Sigmoid colon (tissue), 7 donors: Measurements from ENCODE around the gene NPFFR1. TPM values are rescaled to one million over a fixed set of nuclear protein-coding genes. Genes with fewer than 3 reads are reported as not detected.
"Not testable (repeated sequence)": the region's sequence is repeated elsewhere in the genome, so short reads cannot be mapped to it uniquely, and the experiment has no call there.

ENCODE experiments used
- DNase-seq: peaks from one replicate; pipeline ENCODE4 v3.0.0-alpha.2; 2019
- H3K27ac ChIP-seq, 4 donors: fragments of 200-600 bp; sonication (generic); one replicate each; pipeline ENCODE4 v1.5.1; 2016 to 2019; ENCODE audit warnings: mild to moderate bottlenecking in 1 of 4
- H3K27me3 ChIP-seq, 3 donors: fragments of 200-600 bp; sonication (generic); one replicate each; pipeline ENCODE4 v1.5.1; 2019; ENCODE audit warnings: mild to moderate bottlenecking in 1 of 3
- H3K36me3 ChIP-seq, 4 donors: fragments of 200-600 bp; sonication (generic); one replicate each; pipeline ENCODE4 v1.5.1; 2016 to 2019
- H3K4me1 ChIP-seq, 4 donors: fragments of 200-600 bp; sonication (generic); one replicate each; pipeline ENCODE4 v1.5.1; 2017 to 2019
- H3K4me3 ChIP-seq, 4 donors: fragments of 200-600 bp; sonication (generic); one replicate each; pipeline ENCODE4 v1.5.1; 2017 to 2019; ENCODE audit warnings: mild to moderate bottlenecking in 2 of 4, moderate library complexity in 1 of 4
- H3K9me3 ChIP-seq, 4 donors: fragments of 200-600 bp in 3 of 4; sonication (generic) in 3 of 4; one replicate each; pipeline versions ENCODE4 v1.5.1 to v1.6.1; 2013 to 2019
- EP300 ChIP-seq, 4 donors: sonication (generic); formaldehyde crosslinking; IDR thresholded peaks; one replicate each; pipeline ENCODE4 v1.6.1; 2017; ENCODE audit warnings: antibody characterized with exemption in 4 of 4
- POLR2A ChIP-seq, 2 donors: fragments of 450-650 bp; IDR thresholded peaks; one replicate each; pipeline ENCODE4 v1.6.1; 2016; ENCODE audit warnings: antibody characterized with exemption in 2 of 2, mild to moderate bottlenecking in 2 of 2, moderate library complexity in 2 of 2
- POLR2AphosphoS5 ChIP-seq, 4 donors: sonication (generic); formaldehyde crosslinking; IDR thresholded peaks; one replicate each; pipeline ENCODE4 v1.6.1; 2017; ENCODE audit warnings: antibody characterized with exemption in 4 of 4
- WGBS, 2 donors: extraction: QIAGEN DNeasy Blood & Tissue Kit; methylation state at CpG; one replicate each; pipeline ENCODE4 v1.1.7; 2013; 5-methylcytosine and 5-hydroxymethylcytosine counted together
- intact Hi-C: fragments of 100-400 bp; cut with DNase I; formaldehyde crosslinking; loops from one replicate; pipeline ENCODE4 v1.15.1; 2023
- polyA plus RNA-seq, 3 donors: library from polyadenylated mRNA; stranded (reverse); fragments of 200-250 nt; gene quantifications; one replicate each; pipeline ENCODE4 v1.2.3, GENCODE V29; 2013
- total RNA-seq, 4 donors: library from RNA; depleted of rRNA; stranded (reverse); fragments of >200 nt; gene quantifications; one replicate each; pipeline ENCODE4 v1.1.0, GENCODE V29; 2016
- TF ChIP-seq, protein P1 (sequence below), 4 experiments: fragments of 450-650 bp in 3 of 4; fragments of 200-600 bp in 1 of 4; IDR thresholded peaks; one replicate each; pipeline ENCODE4 v1.5.1; 2016 to 2019; ENCODE audit warnings: antibody characterized with exemption in 4 of 4, mild to moderate bottlenecking in 3 of 4, moderate library complexity in 2 of 4
- donor health status: healthy with polysubstance abuse.
- donor health status: Bipolar disorder and iron deficiency.
- donor health status: healthy.

NPFFR1 gene
- total and polyA plus RNA-seq, 7 donors: under 0.01 to 0.44 (median under 0.01) TPM; not detected in 4

DNA sequence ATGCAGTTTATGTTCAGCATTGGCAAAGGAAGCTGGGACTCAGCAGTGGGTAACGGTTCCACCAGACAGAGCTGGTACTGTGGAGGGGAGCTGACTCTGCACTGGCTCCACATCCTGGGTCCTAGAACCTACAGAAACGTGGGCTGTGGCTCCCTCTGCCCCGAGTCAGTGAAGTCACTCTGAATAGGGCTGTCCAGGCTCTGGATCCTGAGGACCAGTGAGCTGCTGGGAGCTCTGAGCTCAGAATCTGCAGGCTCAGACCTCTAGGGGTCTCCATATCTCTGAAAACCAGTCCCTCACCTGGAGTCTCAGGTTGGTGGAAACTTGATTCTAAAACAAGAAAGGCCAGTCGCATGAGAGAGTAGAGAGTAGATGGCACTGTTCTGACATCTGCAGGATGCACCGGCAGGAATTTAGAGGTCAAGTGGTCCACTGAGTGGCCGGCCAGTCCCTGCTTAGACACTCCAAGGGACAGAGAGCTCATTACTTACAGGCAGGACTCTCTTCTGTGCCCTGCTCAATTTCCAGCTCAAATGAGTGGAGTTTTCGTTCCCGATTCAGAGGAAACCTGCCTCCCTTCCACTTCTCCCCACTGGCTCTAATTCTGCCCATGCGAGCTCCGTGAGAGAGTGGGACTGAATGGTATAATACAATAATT is 18.6 kb downstream of the NPFFR1 start:
- Histone ChIP-seq H3K4me1 (peaks cover 0 to 5% (median 0%) of the 10 kb centered on the region in 4 donors), H3K27ac (no peak overlapping the region), H3K27me3 (peaks cover 0 to 3% (median 0%) of the 10 kb centered on the region in 3 donors), H3K9me3 (no peaks in the 10 kb centered on the region), H3K36me3 (no peaks in the 10 kb centered on the region), H3K4me3 (no peak overlapping the region)
- intact Hi-C loops: no loop called here
- 54 to 55% methylated on average over 10 of the region's 10 CpGs for WGBS, 2 donors
- no peak for DNase-seq
- no peak for TF ChIP-seq POLR2A (IDR thresholded peaks at IDR 0.05)
- no peak for TF ChIP-seq EP300 (IDR thresholded peaks at IDR 0.05)
- TF ChIP-seq, protein P1, sequence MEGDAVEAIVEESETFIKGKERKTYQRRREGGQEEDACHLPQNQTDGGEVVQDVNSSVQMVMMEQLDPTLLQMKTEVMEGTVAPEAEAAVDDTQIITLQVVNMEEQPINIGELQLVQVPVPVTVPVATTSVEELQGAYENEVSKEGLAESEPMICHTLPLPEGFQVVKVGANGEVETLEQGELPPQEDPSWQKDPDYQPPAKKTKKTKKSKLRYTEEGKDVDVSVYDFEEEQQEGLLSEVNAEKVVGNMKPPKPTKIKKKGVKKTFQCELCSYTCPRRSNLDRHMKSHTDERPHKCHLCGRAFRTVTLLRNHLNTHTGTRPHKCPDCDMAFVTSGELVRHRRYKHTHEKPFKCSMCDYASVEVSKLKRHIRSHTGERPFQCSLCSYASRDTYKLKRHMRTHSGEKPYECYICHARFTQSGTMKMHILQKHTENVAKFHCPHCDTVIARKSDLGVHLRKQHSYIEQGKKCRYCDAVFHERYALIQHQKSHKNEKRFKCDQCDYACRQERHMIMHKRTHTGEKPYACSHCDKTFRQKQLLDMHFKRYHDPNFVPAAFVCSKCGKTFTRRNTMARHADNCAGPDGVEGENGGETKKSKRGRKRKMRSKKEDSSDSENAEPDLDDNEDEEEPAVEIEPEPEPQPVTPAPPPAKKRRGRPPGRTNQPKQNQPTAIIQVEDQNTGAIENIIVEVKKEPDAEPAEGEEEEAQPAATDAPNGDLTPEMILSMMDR (IDR thresholded peaks at IDR 0.05): no peak
- TF ChIP-seq POLR2AphosphoS5 (IDR thresholded peaks at IDR 0.05): no peak

GRCh38 chr10:70260734-70261133 is 23.1 kb downstream of the NPFFR1 start:
- no peak for TF ChIP-seq POLR2A (IDR thresholded peaks at IDR 0.05)
- no peak for TF ChIP-seq POLR2AphosphoS5 (IDR thresholded peaks at IDR 0.05)
- TF ChIP-seq, protein P1 (IDR thresholded peaks at IDR 0.05): no peak
- TF ChIP-seq EP300 (IDR thresholded peaks at IDR 0.05): no peak
- no peak overlapping the region for H3K27ac ChIP-seq
- H3K36me3 ChIP-seq: no peaks in the 10 kb centered on the region
- no peak overlapping the region for H3K4me3 ChIP-seq
- intact Hi-C loops: no loop called here
- H3K4me1 ChIP-seq: peaks cover 0 to under 1% (median 0%) of the 10 kb centered on the region in 4 donors
- DNase-seq: no peak
- H3K27me3 ChIP-seq: peaks cover 0 to 14% (median 6%) of the 10 kb centered on the region in 3 donors
- H3K9me3 ChIP-seq: no peaks in the 10 kb centered on the region
- WGBS, 2 donors: 77 to 94% methylated on average over 3 of the region's 3 CpGs

DNA sequence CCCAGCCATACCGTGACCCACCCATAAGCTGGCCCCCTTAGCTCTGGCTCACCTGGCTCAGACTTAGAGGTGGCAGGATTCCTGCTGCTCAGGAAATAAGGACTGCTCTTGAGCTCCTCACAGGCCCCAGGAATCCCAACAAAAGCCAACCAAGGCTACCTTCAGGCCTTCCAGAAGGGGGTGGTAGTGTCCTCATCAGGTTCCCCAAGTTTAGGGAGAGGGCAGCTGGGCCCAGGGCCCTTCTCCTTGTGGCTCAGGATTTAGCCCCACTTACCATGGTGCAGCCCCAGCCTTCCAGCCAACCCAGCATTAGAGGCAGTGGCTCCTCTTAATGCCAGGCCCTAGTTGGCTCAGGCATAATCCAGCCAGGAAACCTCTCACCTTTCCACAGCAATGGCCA is 23.5 kb downstream of the NPFFR1 start:
- intact Hi-C loops: no loop called here

GRCh38 chr10:70258216-70258615 is 25.6 kb downstream of the NPFFR1 start:
- 83 to 90% methylated on average over 1 of the region's 1 CpG for WGBS, 2 donors
- intact Hi-C loops: no loop called here

More for the DNA sequence above, 23.5 kb downstream of the NPFFR1 start:
- Histone ChIP-seq H3K4me1 (peaks cover 0 to 5% (median 4%) of the 10 kb centered on the region in 4 donors), H3K27me3 (peaks cover 4 to 19% (median 11%) of the 10 kb centered on the region in 3 donors), H3K27ac (no peak overlapping the region), H3K4me3 (no peak overlapping the region), H3K9me3 (no peaks in the 10 kb centered on the region), H3K36me3 (no peaks in the 10 kb centered on the region)
- no peak for TF ChIP-seq POLR2AphosphoS5 (IDR thresholded peaks at IDR 0.05)
- WGBS, 2 donors: 91 to 94% methylated on average over 1 of the region's 1 CpG
- DNase-seq: no peak

GRCh38 chr10:70257816-70258215 is 26.0 kb downstream of the NPFFR1 start:
- H3K36me3 ChIP-seq, intact Hi-C loops, H3K4me3 ChIP-seq, DNase-seq, H3K27ac ChIP-seq, H3K4me1 ChIP-seq, H3K9me3 ChIP-seq: not testable (repeated sequence)
- H3K27me3 ChIP-seq: peaks cover 10 to 39% (median 17%) of the 10 kb centered on the region in 3 donors
- WGBS, 2 donors: 90% methylated on average over 8 of the region's 8 CpGs

More at GRCh38 chr10:70258216-70258615, 25.6 kb downstream of the NPFFR1 start:
- Histone ChIP-seq H3K36me3 (no peaks in the 10 kb centered on the region), H3K27me3 (peaks cover 10 to 36% (median 17%) of the 10 kb centered on the region in 3 donors), H3K4me1 (peaks cover 0 to 10% (median 8%) of the 10 kb centered on the region in 4 donors), H3K27ac (no peak overlapping the region), H3K9me3 (no peaks in the 10 kb centered on the region), H3K4me3 (no peak overlapping the region)
- DNase-seq: no peak
- TF ChIP-seq EP300 (IDR thresholded peaks at IDR 0.05): no peak
- TF ChIP-seq POLR2AphosphoS5 (IDR thresholded peaks at IDR 0.05): no peak
- TF ChIP-seq POLR2A (IDR thresholded peaks at IDR 0.05): no peak
- TF ChIP-seq, protein P1 (IDR thresholded peaks at IDR 0.05): no peak
